GM18505 (cell line): ENCODE data around the gene FGF18.
"Not testable (repeated sequence)": the region's sequence is repeated elsewhere in the genome, so short reads cannot be mapped to it uniquely, and the experiment has no call there.

ENCODE experiments used
- ATAC-seq: cut with Tn5 transposase; IDR thresholded peaks from one replicate; pipeline ENCODE4 v1.9.1; 2021; ENCODE audit not compliant: unreplicated experiment
- POLR2A ChIP-seq: IDR thresholded peaks from 4 replicates; pipeline ENCODE4 v1.6.1; 2011; ENCODE audit warnings: borderline replicate concordance; ENCODE audit not compliant: insufficient read depth, insufficient read length; ENCODE audit errors: extremely low read depth

FGF18 gene

GRCh38 chr5:171413153-171413910 lies 6.1 kb upstream of the FGF18 start:
- no peak for TF ChIP-seq POLR2A
- no peak for ATAC-seq

- not testable (repeated sequence) for ATAC-seq
These were observed 5.5 kb upstream of the FGF18 start for GRCh38 chr5:171413993-171414392.

DNA sequence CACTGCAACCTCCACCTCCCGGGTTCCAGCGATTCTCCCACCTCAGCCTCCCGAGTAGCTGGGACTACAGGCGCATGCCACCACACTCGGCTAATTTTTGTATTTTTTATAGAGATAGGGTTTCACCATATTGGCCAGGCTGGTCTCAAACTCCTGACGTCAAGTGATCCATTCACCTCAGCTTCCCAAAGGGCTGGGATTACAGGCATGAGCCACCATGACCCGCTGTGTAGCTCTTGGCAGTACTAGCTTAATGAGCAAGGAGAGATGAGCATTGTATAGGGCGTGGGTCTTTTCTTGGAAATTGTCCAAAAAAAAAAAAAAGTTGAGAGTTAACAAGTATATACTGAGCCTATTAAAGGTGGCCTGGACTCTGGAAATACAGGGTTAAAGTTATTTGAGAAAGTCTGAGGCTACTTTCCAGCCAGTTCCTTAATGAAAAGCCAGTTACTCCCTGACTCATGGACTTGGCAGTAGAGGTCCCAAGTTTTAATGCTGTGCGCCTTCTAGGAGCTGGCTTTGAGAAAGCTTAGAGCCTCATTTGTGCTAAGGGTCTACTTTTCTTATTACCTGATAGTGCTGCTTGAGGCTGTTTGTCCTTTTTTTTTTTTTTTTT lies 4.2 kb upstream of the FGF18 start:
- ATAC-seq, result no peak
- no peak for TF ChIP-seq POLR2A

- no peak for ATAC-seq
- TF ChIP-seq POLR2A, result no peak
These were observed 3.0 kb upstream of the FGF18 start for GRCh38 chr5:171416160-171417049.

GRCh38 chr5:171418316-171418981 lies 998 bp upstream of the FGF18 start:
- peak; percentile 58 for ATAC-seq
- TF ChIP-seq POLR2A, result no peak

DNA sequence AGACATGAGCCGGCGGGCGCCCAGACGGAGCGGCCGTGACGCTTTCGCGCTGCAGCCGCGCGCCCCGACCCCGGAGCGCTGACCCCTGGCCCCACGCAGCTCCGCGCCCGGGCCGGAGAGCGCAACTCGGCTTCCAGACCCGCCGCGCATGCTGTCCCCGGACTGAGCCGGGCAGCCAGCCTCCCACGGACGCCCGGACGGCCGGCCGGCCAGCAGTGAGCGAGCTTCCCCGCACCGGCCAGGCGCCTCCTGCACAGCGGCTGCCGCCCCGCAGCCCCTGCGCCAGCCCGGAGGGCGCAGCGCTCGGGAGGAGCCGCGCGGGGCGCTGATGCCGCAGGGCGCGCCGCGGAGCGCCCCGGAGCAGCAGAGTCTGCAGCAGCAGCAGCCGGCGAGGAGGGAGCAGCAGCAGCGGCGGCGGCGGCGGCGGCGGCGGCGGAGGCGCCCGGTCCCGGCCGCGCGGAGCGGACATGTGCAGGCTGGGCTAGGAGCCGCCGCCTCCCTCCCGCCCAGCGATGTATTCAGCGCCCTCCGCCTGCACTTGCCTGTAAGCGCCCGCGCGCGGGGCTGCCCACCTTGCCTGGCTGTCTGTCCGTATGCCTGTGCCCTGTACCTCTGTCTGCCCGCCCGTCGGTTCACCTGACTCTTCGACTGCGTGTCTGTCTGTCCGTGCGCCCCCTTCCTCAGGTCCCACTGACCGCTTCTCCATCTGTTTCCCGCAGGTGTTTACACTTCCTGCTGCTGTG lies 412 bp downstream of the FGF18 start:
- no peak for TF ChIP-seq POLR2A

GRCh38 chr5:171420431-171421241 lies 1.2 kb downstream of the FGF18 start:
- TF ChIP-seq POLR2A, result no peak
- ATAC-seq, result no peak

More for the DNA sequence above, 412 bp downstream of the FGF18 start:
- peak; percentile 30 for ATAC-seq

DNA sequence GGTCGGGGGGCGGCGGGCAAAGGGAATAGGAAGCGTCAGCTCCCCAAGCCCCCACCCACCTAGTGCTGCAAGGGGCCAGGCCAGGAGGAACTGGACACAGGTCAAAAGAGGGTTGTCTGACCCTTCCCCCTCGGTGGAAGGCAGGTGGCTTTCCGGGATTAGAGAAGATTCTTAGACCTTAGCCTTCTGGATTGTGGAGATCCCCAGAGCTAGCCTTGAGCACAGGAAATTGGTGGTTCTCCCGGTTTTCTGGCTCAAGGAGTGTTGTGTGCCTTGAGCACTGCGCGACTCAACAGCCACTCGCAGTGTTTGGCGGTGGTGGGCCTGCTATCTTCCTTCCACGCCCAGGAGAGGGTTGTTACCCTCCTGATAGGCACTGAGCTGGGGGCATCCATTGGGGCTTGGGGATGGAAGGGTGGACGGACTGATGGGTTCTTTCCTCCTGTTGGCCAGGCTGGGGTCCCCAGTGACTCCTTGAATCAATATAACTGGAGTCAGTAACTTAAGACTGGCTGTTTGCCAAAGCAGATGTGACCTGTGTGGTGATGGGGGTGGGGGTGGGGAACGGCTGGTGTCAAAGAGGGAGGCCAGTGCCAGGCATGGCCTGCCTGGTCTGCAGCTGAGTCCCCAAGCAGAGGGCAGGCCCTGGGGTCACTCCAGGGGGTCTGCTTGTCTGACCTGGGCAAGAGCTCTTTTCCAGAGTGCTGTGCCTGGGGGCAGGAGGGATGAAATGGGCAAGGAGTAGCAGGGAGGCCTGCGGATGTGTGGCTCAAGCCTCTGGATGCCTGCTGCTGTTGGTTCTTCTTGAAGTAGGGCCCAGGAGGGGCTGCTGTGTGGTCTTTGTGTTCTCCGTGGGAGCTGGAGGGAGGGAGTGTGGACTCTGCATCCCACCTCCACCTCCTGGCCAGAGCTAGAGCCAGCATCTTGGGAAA lies 2.1 kb downstream of the FGF18 start:
- TF ChIP-seq POLR2A, result no peak
- no peak for ATAC-seq

GRCh38 chr5:171422495-171422894 lies 3.0 kb downstream of the FGF18 start:
- no peak for ATAC-seq

GRCh38 chr5:171422902-171423663 lies 3.6 kb downstream of the FGF18 start:
- no peak for ATAC-seq
- TF ChIP-seq POLR2A, result no peak

More at GRCh38 chr5:171422495-171422894, 3.0 kb downstream of the FGF18 start:
- TF ChIP-seq POLR2A, result no peak
